ENCODE measurements around the gene ITPRIPL1.
A peak's percentile ranks its signal among the peaks of the same experiment; 100 is the strongest.

Gene ITPRIPL1

DNA sequence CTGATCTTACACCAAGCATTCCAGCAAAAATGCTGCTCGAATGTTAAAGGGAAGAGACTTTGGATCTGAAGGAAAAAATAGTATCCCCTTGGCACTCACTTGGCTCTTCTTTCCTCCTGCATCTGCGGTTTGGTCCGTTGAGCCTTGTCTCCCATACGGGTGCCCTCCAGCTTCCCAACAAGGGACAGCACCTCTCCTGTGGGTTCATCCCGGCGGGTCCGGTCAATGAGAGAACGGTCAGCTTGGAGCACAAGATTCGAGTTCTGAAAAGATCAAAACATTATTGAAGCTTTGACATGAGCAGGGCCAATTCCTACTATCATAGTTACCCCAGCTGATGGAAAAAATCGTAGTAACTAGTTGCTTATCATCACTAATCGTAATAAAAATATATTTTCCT lies 20.5 kb upstream of the ITPRIPL1 start:
- H3K27ac ChIP-seq: peak overlapping the region; percentile 92
- no peak for TF ChIP-seq ZFX (IDR thresholded peaks at IDR 0.05)
- TF ChIP-seq, protein P1, sequence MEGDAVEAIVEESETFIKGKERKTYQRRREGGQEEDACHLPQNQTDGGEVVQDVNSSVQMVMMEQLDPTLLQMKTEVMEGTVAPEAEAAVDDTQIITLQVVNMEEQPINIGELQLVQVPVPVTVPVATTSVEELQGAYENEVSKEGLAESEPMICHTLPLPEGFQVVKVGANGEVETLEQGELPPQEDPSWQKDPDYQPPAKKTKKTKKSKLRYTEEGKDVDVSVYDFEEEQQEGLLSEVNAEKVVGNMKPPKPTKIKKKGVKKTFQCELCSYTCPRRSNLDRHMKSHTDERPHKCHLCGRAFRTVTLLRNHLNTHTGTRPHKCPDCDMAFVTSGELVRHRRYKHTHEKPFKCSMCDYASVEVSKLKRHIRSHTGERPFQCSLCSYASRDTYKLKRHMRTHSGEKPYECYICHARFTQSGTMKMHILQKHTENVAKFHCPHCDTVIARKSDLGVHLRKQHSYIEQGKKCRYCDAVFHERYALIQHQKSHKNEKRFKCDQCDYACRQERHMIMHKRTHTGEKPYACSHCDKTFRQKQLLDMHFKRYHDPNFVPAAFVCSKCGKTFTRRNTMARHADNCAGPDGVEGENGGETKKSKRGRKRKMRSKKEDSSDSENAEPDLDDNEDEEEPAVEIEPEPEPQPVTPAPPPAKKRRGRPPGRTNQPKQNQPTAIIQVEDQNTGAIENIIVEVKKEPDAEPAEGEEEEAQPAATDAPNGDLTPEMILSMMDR (conservative IDR thresholded peaks at IDR 0.05): no peak

DNA sequence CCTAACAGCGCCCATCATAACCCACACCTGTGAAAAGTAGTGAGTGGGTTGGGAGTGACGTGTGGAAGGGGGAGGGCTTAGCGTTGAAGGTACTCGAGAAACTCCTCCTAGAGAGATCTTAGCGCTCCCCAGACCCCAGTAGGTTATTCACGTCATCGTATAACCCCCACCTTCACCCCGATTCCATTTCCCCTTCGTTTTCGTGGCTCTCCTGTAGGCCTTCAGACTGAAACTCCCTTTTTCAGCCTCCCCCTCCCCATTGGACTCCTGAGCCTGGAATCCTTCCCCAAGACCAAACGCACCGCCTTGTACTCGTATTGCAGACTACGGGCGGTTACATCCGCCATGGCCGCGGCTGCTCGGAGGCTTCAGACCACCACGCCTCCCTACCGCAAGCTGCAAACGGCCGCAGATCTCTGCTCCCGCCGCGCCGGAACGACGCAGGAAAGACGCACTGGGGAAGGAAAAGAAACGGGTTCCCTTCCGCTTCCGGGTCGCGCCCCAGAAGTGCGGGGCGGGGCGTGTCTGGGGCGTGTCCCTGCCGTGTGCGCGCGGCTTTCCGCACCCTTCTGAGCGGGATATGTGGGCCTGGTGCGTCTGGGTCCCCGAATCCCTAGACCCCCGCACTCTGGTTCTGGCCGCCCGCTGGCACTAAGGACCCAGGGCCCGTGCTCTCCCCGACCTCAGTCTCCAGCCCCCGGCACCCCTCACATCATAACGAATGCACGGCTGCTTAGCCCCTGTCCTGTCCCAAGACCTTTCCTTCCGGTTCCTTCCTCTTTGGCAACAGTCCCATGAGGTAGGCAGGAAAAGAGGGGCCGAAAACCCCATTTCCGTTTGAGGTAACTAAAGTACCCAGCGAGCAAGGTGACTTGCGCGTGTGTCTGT lies 19.8 kb upstream of the ITPRIPL1 start, which contains the start of gene SNRNP200:
SNRNP200 (minus strand) TSS at position 456 of the 888 bp plus-strand sequence; CDS start at position 347, 109 bp downstream.
- H3K27ac ChIP-seq: peak within 1 kb of the TSS; percentile 92
- TF ChIP-seq ZFX (IDR thresholded peaks at IDR 0.05): peak; percentile 30; the same call in 1 of the 2 replicates
- TF ChIP-seq, protein P1 (conservative IDR thresholded peaks at IDR 0.05): no peak

DNA sequence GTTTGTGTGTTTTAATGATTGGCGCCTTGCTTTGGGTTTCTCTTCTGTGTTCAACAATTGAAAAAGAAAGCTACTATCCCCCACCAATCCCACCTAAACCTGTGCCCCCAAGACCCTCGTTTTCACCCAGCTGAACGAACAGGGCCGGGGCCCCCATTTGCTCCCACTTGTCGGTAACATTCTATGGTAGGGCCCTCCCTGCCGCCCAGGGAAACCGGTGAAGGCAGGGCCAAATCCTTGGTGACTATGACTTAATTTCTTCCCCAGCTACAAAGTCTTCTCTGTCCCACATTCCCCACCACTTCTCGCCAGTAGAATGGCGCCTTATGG lies 19.2 kb upstream of the ITPRIPL1 start:
- TF ChIP-seq, protein P1 (conservative IDR thresholded peaks at IDR 0.05): no peak
- no peak for TF ChIP-seq ZFX (IDR thresholded peaks at IDR 0.05)
- H3K27ac ChIP-seq: peak overlapping the region; percentile 92

DNA sequence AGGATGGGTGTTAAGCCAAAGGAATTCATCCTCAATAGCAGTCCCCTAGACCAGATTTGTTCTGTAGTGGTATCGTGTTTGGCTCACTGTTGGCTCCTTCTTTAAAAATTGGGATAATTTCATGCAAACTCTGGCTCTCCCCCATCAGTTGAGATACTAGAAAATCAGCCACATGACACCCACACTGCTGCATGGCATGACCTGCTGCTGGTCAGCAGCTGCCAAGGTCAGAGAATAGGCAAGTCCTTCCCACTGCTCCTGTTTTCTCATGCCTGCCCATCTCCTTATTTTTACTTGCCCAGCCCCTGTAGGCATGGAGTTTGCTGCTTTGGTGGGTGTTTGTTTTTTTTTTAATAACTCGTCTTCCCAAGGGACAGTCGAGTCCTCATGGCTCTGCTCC lies 18.7 kb upstream of the ITPRIPL1 start:
- peak overlapping the region; percentile 92 for H3K27ac ChIP-seq
- no peak for TF ChIP-seq ZFX (IDR thresholded peaks at IDR 0.05)
- TF ChIP-seq, protein P1 (conservative IDR thresholded peaks at IDR 0.05): no peak

DNA sequence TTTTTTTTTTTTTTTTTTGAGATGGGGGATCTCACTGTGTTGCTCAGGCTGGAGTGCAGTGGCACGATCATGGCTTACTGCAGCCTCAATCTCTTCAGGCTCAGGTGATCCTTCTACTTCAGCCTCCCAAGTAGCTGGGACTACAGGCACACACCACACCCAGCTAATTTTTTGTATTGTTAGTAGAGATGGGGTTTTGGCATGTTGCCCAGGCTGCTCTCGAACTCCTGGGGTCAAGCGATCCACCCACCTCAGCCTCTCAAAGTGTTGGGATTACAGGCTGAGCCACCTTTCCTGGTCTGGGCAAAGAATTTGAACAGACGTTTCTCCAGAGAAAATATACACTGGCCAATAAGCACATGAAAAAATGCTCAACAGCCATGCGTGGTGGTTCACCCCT lies 16.9 kb upstream of the ITPRIPL1 start:
- no peak overlapping the region for H3K27ac ChIP-seq
- TF ChIP-seq, protein P1 (conservative IDR thresholded peaks at IDR 0.05): no peak
- no peak for TF ChIP-seq ZFX (IDR thresholded peaks at IDR 0.05)

DNA sequence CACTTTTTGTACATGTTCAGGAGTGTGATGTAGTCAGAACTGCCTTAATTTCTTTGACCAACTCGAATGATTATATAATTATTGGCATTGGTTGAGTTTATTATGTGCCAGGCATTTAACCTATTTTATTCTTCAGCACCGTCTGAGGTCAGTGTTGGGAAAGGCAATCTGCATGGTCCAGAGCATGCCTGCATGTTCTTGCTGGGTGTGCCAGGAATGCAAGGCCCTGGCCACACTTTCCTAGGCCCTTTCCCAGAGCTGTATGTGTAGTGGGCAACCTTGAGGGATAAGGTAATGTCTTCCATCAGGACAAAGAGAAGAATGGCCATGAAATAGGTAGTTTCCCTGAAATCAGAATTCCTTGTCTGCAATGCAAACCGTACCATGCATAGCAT lies 10.1 kb upstream of the ITPRIPL1 start:
- TF ChIP-seq, protein P1 (conservative IDR thresholded peaks at IDR 0.05): no peak
- no peak for TF ChIP-seq ZFX (IDR thresholded peaks at IDR 0.05)
- no peak overlapping the region for H3K27ac ChIP-seq

DNA sequence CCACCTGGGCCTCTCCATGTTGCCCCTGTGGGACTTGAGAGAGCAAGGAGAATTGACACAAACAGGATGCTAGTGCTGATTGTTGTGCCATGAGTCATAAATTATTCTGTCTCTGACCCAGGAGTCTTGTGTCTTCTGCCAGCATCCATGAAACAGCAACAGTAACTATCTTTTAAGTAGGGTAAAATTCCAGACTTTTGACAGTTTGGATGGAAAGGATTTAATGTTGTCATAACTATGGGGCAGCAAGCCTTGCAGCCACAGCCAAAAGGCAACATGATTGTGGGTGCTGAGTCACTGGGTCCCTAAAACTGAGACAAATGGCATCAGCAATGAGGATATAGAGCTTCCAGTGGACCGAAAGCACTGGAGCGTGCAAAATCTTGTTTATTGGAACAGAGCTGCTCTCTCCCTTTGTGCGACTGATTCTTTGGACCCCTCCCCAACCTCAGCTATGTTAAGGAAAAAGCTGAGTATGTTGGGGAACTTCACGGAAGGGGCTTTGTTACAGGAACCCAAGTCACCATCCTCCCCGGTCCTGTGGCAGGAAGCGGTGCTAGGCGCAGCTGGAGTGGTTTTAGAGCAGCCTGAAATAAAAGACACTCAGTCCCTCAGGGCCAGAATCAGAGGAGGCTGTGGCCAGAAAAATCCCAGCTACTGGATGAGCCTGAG lies 9.6 kb upstream of the ITPRIPL1 start:
- H3K27ac ChIP-seq: no peak overlapping the region
- TF ChIP-seq, protein P1 (conservative IDR thresholded peaks at IDR 0.05): no peak
- no peak for TF ChIP-seq ZFX (IDR thresholded peaks at IDR 0.05)

Measured in C4-2B (cell line).